GM21381 (cell line): Measurements from ENCODE around the gene TBC1D13.
"Not testable (repeated sequence)": the region's sequence is repeated elsewhere in the genome, so short reads cannot be mapped to it uniquely, and the experiment has no call there.

Source experiments
- ATAC-seq: cut with Tn5 transposase; IDR thresholded peaks from one replicate; pipeline ENCODE4 v1.9.1; 2021; ENCODE audit warnings: mild to moderate bottlenecking, moderate library complexity; ENCODE audit not compliant: unreplicated experiment

TBC1D13 gene, protein sequence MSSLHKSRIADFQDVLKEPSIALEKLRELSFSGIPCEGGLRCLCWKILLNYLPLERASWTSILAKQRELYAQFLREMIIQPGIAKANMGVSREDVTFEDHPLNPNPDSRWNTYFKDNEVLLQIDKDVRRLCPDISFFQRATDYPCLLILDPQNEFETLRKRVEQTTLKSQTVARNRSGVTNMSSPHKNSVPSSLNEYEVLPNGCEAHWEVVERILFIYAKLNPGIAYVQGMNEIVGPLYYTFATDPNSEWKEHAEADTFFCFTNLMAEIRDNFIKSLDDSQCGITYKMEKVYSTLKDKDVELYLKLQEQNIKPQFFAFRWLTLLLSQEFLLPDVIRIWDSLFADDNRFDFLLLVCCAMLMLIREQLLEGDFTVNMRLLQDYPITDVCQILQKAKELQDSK

DNA sequence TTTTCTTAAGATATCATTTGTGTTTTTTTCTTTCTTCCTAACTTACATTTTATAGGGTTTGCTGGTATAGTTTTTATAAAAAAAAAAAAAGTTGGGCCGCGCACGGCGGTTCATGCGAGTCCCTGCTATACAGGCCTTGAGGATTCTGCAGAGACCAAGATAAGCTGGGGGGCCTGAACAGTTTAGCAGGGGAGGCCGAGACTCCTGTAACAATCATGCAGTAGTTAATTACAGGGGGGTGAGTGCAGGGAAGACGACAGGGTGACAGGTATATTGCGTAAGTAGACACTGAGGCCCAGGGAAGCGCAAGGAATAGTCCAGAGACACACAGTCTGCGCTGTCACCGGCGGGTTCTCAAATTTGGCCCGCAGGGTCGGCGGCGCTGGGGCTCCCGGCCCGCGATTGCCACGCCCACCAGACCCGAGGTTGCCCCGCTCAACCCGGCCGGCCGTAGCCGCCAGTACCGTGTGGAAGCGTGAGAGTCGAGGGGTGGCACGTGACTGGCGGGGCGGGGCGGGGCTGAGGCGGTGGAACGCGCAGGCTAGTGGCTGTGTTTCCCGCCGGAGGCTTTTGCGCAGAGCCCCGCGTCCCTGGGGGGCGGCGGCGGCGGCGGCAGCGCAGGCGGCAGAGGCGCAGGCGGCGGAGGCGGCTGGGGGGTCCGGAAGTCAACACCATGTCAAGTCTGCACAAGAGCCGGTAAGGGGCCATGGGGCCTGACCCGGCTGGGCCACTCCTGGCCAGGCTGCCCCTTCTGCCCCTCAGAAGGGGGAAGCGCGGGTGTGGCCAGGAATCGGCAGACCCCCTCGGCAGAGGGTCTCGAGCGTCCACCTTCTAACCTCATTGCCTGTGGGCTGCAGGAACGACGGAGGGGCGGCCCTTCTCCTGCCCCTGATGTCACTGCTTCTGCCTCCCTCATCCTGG, at the start of gene TBC1D13:
Gene TBC1D13 (plus strand): TSS at position 573 of the 921 bp plus-strand sequence. CDS start 101 bp downstream, at position 674.
- peak; percentile 91 for ATAC-seq

DNA sequence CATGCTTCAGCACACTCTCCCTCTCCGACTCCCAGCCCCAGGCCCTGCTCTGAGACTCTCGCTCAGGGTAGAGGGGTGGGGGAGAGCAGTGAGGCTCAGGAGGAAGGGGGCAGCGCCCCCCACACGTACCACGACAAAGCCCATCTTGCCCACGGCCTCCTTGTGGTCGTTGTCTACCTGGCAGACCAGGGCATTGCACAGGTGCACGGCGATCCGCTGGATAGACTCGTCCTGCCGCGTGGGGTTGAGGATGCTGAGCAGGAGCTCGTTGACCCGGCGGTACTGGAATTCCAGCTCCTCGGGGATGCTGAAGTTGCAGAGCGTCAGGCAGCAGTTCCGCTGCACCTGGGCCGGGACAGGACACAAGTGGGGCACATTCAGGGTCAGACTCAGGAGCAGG, 44.7 kb upstream of the TBC1D13 start:
- no peak for ATAC-seq

DNA sequence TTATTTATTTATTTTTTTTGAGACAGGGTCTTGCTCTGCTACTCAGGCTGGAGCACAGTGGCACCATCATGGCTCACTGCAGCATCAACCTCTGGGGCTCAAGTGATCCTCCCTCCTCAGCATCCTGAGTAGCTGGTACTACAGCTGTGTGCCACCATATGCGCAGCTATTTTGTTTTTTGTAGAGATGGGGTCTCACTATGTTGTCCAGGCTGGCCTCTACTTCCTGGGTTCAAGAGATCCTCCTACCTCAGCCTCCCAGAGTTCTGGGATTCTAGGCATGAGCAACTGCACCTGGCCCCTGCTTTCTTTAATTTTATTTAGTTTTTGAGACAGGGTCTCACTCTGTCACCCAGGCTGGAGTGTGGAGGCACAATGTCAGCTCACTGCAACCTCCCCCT, 43.6 kb upstream of the TBC1D13 start:
- no peak for ATAC-seq

DNA sequence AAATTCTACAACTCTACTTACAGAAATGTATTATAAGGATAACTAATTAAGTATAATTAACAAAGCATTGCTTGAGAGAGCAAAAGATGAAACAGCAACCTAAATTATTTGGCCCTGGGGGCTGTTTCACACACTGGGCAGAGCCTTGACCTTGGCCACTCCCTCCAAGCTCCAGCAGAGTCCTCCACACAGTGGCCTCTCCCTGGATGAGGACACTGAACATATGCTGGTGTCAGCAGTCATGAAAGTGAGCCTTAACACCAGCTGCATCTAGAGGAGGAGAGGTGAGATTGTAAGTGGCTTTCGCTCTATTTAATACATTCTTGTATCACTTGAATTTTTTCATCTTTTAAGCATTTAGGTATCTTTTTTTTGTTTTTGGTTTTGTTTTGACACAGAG, 39.8 kb upstream of the TBC1D13 start:
- ATAC-seq = no peak

DNA sequence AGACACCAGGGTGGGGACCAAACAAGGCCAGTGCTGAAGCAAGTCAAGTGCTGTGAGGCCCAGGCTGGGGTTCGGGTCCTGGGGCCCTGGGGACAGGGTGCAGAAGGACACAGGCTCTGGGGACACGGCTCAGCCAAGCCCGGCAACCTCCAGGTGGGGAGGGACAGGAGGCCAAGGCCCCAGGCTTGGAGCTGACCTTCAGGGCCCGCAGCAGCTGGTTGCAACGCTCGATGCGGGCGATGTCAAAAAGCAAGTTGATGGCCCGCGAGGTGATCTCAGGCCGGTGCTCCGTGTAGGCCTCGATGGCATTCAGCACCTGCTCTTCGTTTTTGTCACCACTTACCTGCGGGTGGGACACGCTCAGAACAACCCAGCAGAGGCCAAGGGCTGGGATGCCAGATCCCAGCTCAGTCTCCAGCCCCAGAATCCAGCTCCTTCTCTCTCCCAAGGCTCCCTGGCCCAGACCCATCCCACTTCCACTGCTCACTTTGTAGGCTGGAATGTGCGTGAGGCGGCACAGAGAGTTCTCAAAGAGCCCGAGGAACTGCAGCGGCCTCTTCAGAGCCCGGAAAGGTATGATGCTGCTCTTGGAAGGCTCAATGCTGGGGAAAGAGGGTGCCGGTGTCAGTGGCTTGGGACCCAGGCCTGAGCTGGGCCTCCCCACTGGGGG, 36.0 kb upstream of the TBC1D13 start:
- ATAC-seq = no peak

DNA sequence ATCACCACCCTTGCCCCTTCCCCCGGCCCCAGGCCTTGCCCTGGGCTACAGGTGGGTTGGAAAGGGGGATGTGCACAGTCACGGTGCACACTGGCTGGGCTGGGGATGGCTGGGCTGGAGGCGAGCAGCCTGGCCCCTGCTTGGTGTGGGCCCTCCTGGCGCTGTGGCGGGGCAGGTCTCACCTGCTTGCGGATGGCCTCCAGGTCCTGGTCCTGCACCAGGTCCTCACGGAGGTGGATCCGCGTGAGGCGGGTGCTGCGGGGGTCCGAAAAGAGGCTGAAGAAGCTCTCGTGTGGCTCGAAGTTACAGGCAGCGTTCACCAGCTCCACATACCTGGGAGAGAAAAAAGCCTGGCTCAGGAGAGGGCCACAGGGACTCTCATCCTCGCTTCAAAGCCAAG, 33.4 kb upstream of the TBC1D13 start:
- no peak for ATAC-seq

DNA sequence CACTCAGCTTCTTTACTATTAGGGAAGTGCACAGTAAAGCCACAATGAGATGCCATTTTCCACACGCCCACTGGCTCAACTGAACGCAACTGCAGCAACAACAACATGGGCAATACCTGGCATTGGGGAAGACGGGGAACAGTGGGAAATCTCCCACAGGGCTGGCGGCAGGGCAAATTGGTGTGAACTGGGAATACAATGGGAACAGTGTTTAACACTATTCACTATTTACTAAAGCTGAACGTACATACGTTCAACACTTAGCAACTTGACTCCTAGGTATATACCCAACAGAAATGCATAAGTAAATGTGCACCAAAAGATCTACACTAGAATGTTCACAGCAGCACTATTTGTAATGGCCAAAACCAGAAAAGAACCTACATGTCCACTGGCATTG, 29.5 kb upstream of the TBC1D13 start:
- ATAC-seq = no peak

DNA sequence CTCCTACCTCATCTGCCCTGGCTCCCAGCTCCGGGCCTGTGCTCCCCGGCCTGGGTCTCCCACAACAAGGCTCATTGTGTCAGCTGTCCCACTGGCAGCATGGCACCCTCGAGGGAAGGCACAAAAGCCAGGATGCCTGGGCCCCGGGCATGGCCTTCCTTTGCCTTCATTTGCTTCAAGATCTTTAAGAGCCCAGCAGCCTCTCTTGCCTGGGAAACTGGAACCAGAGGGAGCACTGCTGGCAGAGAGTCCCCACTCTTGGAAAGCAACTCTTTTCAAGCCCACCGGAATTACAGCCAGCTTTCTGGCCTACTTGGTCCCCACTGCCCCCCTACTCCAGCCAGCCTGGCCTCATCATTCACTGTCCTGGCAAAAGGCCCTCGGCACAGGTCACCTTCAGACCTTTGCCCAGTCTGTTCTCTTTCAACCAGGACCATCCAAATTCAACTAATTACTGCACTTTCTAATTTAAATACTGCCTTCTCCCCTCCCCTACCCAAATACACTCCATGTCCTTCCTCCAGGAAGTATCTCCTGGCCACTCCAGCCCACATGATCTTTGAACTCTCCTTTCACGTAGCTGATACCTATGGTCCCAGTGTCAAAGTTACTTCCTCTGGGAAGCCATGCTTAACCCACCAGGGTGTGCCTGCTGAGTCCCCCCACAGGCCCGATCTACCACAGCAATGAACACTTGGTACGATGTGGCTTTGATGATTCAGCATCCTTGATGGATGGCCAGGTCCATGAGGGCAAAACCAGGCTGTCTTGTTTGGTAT, 24.2 kb upstream of the TBC1D13 start:
- ATAC-seq = no peak

DNA sequence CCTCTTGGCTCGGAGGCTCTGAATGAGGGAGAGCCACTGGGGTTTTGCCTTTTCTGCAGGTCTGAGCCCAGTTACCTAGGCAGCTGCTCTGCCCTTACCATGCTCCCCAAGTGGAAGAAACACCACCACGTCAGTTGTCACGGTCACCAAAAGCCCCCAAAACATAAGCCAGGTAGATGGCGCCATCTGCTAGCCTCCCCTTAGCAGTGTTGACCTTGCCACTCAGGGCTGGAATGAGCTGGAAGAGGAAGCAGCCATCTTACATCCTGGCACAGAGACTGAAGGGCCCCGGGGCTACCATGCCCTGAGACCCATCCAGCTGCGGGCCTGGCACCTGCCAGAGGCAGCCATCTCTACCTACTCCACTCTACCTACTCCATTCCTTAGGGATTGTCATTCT, 22.7 kb upstream of the TBC1D13 start:
- no peak for ATAC-seq

DNA sequence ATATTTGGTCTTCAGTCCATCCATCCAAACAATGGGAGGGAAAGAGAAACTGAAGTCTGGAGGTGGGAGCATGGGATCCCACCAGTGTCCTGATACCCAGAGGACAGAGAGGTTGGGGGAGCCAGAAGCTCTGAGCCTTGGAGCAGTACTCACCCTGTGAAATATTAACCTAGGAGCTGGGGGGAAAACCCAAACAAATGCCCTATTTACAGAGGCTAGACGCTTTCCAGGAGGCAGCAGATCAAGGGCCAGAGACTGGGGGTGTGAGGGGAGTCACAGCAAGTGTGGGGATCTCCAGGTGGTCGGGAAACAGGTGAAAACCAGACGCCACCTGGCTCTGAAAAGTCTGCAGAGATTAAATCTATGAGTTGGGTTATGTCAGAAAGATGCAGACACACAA, 21.6 kb upstream of the TBC1D13 start:
- ATAC-seq = no peak

DNA sequence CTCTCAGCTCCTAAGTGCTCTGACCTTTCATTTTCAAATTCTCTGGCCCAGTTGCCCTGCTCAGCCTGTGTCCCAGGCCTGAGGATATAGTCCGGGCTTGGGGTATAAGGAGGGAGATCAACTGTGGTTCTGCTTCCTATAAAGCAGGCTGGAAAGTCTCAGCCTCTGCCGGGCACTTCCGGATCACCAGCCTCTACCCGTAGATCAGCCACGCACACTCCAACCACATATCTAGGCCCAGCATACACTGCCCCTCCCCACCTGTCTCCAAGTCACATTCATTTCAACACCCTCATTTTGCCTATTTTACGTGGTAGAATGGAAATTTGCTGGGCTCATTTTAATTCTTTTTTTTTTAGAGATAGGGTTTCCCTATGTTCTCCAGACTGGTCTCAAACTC, 18.4 kb upstream of the TBC1D13 start:
- no peak for ATAC-seq

DNA sequence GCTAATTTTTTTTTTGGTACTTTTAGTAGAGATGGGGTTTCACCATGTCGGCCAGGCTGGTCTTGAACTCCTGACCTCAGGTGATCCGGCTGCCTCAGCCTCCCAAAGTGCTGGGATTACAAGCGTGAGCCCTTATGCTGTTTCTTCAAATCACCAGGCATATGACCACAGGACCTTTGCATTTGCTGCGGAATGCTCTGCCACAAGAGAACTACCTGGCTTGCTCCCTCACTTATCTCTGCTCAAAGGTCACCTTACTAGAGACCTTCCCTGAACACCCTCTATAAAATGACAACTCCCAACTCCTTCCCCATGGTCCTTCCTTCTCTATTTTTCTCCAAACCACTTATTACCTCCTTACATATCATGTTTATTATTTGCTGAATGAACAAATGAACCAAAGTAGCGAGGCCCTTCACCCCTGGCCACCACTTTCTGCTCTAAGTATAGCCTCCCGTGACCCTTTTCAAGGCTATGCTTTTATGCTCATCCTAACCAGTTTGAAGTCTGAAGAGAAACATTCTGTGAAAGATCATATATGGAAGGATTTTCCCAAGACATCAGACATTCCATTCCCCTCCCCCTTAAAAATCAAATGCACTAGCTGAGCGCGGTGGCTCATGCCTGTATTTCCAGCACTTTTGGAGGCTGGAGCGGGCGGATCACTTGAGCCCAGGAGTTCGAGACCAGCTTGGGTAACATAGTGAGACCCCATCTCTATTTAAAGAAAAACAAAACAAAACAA, 16.6 kb upstream of the TBC1D13 start:
- ATAC-seq = no peak

DNA sequence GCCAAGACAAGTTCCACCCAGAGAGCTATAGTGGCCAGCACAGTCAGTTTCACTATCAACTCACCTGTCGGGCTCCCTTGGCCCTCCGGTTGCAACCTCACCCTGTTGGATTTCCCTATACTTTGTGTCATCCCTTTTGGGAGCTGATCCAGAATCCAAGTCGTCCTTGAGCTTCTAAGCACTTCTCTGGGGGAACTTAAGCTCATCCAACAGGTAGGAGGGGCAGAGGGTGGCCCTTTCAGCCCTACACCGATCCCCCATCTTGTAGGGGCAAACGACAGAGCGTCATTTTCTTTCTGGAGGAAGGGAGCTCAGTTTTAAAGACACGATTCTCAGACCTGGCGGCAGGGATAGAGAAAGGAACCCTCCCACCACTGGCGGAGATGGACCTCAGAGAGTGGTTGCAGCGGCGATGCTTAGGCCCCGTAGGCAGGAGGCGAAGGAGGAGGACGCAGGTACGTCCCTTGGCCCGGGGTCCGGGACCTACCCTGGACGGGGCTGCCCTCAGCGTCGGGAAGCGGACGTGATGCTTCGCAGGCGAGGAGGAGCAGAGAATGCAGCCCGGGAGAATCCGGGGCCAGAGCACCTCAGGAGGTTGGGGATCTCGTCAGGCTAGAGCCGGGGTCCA, 15.8 kb upstream of the TBC1D13 start:
- peak; percentile 32 for ATAC-seq

DNA sequence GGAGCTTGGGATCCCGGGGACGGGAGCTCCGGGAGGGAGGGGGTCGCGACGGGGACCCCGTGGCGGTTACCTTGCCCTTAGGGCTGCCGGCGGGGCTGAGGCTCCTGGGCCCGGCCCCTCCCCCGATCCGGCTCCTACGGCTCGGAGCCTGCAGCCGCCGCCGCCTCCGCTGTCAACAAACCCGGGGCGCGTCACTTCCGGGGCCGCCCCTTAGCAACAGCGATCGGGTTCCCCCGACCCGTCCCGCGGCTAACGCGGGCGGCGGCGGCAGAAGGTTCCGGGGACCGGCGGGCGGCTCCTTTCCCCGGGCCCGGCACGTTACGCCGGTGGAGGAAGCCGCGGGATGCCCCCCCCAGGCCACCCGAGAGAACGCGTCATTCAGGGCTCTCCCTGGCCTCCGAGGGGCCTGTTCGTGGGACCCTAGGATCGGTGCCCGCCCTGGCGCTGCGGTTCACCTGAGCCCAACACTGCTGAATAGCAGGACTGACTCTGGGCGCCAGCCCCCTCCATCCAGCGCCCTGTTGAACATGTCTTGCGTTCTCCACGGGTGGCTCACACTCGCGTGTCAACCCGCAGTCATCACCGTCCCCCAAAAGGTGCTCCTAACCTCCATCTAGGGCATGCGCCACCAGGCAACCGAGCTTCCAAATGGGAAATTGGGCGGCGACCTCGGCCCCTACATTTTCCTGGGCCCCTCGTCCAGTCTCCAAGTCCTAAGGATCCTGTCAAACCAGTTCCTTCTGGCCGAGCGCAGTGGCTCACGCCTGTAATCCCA, 15.1 kb upstream of the TBC1D13 start, which contains the start of gene ZER1:
Gene ZER1 (minus strand): TSS at position 183 of the 775 bp plus-strand sequence. CDS start 16,362 bp downstream, outside the sequence.
- peak; percentile 94 for ATAC-seq

DNA sequence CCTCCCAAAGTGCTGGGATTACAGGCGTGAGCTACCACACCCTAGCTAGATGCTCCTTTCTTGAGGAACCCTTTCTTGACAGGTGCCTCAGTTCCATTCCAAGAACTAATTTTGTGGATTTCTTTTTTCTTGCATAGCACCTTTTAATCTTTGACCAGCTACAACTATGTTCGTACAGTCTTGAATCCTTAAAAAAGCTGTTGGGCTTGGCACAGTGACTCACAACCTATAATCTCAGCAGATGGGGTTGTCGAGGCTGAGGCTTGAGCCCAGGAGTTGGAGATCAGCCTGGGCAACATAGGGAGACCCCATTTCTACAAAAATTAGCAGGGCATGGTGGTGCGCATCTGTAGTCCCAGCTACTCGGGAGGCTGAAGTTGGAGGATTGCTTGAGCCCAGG, 14.0 kb upstream of the TBC1D13 start:
- no peak for ATAC-seq

DNA sequence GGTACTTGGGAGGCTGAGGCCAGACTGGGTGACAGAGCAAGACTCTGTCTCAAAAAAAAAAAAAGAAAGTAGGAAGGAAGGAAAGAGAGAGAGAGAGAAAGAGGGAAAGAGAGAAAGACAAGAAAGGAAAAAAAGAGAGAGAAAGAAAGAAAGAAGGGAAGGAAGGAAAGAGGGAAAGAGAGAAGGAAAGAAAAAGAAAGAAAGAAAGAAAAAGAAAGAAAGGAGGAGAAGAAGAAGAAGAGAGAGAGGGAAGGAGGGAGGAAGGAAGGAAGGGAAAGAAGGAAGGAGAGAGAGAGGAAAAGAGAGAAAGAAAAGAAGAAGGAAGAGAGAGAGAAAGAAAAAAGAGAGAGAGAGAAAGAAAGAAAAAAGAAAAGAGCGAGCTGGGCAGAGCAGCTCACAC, 12.2 kb upstream of the TBC1D13 start:
- ATAC-seq = no peak

DNA sequence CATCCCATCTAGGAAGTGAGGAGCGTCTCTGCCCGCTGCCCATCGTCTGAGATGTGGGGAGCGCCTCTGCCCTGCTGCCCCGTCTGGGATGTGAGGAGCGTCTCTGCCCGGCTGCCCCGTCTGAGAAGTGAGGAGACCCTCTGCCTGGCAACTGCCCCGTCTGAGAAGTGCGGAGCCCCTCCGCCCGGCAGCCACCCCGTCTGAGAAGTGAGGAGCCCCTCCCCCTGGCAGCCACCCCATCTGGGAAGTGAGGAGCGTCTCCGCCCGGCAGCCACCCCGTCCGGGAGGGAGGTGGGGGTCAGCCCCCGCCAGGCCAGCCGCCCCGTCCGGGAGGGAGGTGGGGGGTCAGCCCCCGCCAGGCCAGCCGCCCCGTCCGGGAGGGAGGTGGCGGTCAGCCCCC, 7.0 kb upstream of the TBC1D13 start:
- not testable (repeated sequence) for ATAC-seq
